ENCODE measurements around the gene VIPR2. TPM values are rescaled to one million over a fixed set of nuclear protein-coding genes. Genes with fewer than 3 reads are reported as not detected.

Gene VIPR2
- total and polyA plus RNA-seq, 2 experiments from 2014 or later = 1.3 to 2.7 TPM

GRCh38 chr7:158992759-158993158 lies 151.9 kb downstream of the VIPR2 start (continued):
- no peak for TF ChIP-seq CTCF (conservative IDR thresholded peaks at IDR 0.05; ENCODE audit: low read depth in 2 of 2)

- H3K4me3 ChIP-seq = peak overlapping the region; percentile 46; the same call in 1 of the 2 replicates
- Mint-ChIP-seq H3K36me3 (ENCODE audit: low read depth) (peaks cover 5% of the 10 kb centered on the region; the same call in 2 of the 3 replicates), H3K27me3 (ENCODE audit: insufficient read depth, low read depth, poor library complexity) (peaks cover 3% of the 10 kb centered on the region), H3K4me1 (no peaks in the 10 kb centered on the region), H3K9me3 (peaks cover 38% of the 10 kb centered on the region), H3K27ac (no peak overlapping the region), H3K4me3 (no peak overlapping the region)
- peak overlapping the region; percentile 73 for H3K4me2 ChIP-seq
- no peaks in the 10 kb centered on the region for H3K36me3 ChIP-seq (ENCODE audit: insufficient read depth)
- H2AFZ ChIP-seq = no peak overlapping the region
- no peaks in the 10 kb centered on the region for H3F3A ChIP-seq (replicated peaks; ENCODE audit: low read depth)
- no peaks in the 10 kb centered on the region for H3K79me2 ChIP-seq (replicated peaks; ENCODE audit: insufficient read depth)
- H3K4me1 ChIP-seq (ENCODE audit: insufficient read depth) = peaks cover under 1% of the 10 kb centered on the region; the same call in 1 of the 2 replicates
- ATAC-seq (peak; percentile 40; the same call in 2 of the 3 replicates), DNase-seq (ENCODE audit: low spot score) (peak; percentile 27)
- no peaks in the 10 kb centered on the region for H4K20me1 ChIP-seq (replicated peaks; ENCODE audit: insufficient read depth)
- no peaks in the 10 kb centered on the region for H3K9me2 ChIP-seq (ENCODE audit: insufficient read depth)
- no peak overlapping the region for H3K27ac ChIP-seq (ENCODE audit: low read depth)
- peaks cover 50% of the 10 kb centered on the region for H3K27me3 ChIP-seq (ENCODE audit: insufficient read depth)
- no peak for TF ChIP-seq JUNB (IDR thresholded peaks at IDR 0.05; ENCODE audit: unreplicated experiment)
- TF ChIP-seq CTCF (conservative IDR thresholded peaks at IDR 0.05; ENCODE audit: low read depth in 2 of 2) = no peak
- TF ChIP-seq STAT1 (IDR thresholded peaks at IDR 0.05; ENCODE audit: unreplicated experiment) = no peak
- TF ChIP-seq ZNF462 (CRISPR knock-in tag; IDR thresholded peaks at IDR 0.05) = no peak
- TF ChIP-seq NANOG (IDR thresholded peaks at IDR 0.05; ENCODE audit: borderline replicate concordance) = no peak
- no peak for TF ChIP-seq ZNF114 (CRISPR knock-in tag; IDR thresholded peaks at IDR 0.05)
- TF ChIP-seq REST (IDR thresholded peaks at IDR 0.05; ENCODE audit: unreplicated experiment) = no peak
- TF ChIP-seq EZH2phosphoT487 (IDR thresholded peaks at IDR 0.05; ENCODE audit: unreplicated experiment) = no peak
- no peak for TF ChIP-seq POLR2AphosphoS5 (IDR thresholded peaks at IDR 0.05; ENCODE audit: low read depth)
- TF ChIP-seq EZH2 (IDR thresholded peaks at IDR 0.05; ENCODE audit: low read depth, unreplicated experiment) = no peak
Observed at GRCh38 chr7:158991824-158992621, 152.6 kb downstream of the VIPR2 start.

Data from GM23338 (cell line).